Eye (tissue), 1 donor: ENCODE measurements around the gene PI4KA.
"Not testable (repeated sequence)": the region's sequence is repeated elsewhere in the genome, so short reads cannot be mapped to it uniquely, and the experiment has no call there.

ENCODE experiments used
- DNase-seq: peaks from one replicate; pipeline ENCODE4 v3.0.0-alpha.2; 2015

PI4KA gene

GRCh38 chr22:20720692-20721408, 137.8 kb downstream of the PI4KA start:
- no peak for DNase-seq

DNA sequence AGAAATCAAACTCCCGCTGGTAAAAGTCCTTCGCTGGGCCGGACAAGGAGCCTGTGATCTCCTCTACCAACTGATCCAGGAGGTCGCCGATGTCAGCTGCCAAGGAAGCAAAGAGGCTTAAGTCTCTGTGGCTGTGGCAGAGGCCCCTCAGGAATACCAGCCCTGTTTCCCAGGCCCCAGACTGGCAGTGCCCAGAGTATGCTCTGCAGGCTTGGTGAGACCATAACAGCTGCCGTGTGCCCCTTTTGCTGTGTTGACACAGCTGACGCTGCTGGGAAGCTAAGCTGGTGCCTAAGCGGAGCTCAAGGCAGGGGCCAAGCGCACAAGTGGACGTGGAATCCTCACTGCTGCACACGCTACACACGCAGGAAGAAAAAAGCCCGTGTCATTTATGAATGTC, 139.9 kb downstream of the PI4KA start:
- peak; percentile 1 for DNase-seq

GRCh38 chr22:20717981-20718380, 140.6 kb downstream of the PI4KA start:
- not testable (repeated sequence) for DNase-seq

GRCh38 chr22:20717213-20717866, 141.3 kb downstream of the PI4KA start:
- DNase-seq: not testable (repeated sequence)

DNA sequence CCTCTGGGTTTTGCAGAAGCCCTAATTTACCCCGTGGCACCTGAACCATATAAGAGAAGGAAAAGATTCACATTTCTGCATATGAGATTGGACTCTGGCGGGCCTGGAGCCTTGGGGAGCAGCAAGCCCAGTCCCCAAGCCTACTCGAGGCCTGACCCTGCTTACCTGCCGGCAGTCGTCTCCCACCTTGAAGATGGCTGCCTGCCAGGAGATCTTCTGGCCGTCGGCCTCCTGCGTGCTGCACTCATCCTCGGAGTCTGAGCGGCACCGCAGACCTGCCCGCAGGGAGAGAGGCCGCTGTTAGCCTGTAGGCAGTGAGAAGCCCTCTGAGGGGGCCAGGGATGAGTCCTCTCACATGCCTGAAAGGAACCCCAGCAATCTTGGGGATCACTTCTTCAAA, 145.5 kb downstream of the PI4KA start:
- DNase-seq: not testable (repeated sequence)

GRCh38 chr22:20709966-20710365, 148.6 kb downstream of the PI4KA start:
- not testable (repeated sequence) for DNase-seq

DNA sequence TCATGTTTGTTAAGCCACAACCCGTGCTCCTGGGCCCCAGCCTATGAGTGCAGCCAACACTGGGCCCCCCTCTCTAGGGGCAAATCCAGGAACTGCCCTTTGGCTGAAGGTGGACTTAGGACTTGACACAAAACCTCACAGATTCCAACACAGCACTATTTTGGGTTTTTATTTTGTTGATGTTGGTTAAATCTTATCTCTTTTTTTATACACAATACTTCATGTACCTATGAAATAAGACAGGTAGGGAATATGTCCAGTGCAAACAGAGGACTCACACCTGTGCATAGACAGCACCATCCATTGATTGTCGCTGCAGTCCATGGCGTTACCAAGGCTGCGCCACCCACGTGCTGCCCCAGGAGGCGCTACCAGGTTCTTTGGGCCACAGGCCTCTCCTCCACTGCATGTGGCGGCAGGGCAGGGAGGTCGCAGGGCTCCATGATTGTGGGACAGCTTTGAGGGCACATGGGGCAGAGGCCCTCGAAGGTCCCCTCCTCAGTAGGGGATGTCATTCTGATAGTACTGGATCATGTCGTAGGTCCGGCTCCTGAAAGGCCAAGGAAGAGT, 151.0 kb downstream of the PI4KA start:
- not testable (repeated sequence) for DNase-seq

GRCh38 chr22:20703816-20704609, 154.6 kb downstream of the PI4KA start:
- peak; percentile 34 for DNase-seq

DNA sequence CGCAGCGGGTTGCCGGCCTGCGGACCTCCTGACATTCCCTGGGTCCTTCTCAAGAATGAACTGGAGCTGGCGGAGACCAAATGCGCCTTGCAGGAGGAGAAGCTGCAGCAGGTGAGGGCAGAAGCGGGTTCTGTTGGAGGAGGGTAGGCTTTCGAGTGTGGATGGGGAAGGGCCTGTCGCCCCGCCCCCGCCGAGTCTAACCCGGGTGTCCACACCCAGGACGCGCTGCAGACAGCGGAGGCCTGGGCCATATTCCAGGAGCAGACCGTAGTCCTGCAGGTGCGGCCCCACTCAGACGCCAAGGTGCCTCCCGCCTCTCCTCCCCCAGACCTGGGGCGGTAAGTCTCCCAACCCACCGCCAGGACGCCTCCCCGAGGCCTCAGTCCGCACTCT, 155.2 kb downstream of the PI4KA start:
- not testable (repeated sequence) for DNase-seq

- peak; percentile 97 for DNase-seq
These were observed 155.8 kb downstream of the PI4KA start for GRCh38 chr22:20702546-20703413.

- not testable (repeated sequence) for DNase-seq
These were observed 156.5 kb downstream of the PI4KA start for GRCh38 chr22:20702175-20702545.

- peak; percentile 37 for DNase-seq
These were observed 156.9 kb downstream of the PI4KA start for GRCh38 chr22:20701680-20702136.

GRCh38 chr22:20700347-20700746, 158.3 kb downstream of the PI4KA start:
- not testable (repeated sequence) for DNase-seq

DNA sequence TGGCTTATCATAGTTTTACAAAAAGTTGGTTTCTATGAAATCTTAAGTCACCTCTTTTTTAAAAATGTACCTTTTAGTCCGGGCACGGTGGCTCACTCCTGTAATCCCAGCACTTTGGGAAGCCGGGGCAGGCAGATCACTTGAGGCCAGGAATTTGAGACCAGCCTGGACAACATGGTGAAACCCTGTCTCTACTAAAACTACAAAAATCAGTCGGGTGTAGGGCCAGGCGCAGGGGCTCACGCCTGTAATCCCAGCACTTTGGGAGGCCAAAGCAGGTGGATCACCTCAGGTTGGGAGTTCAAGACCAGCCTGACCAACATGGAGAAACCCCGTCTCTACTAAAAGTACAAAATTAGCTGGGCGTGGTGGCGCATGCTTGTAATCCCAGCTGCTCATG, 158.8 kb downstream of the PI4KA start:
- DNase-seq: not testable (repeated sequence)

DNA sequence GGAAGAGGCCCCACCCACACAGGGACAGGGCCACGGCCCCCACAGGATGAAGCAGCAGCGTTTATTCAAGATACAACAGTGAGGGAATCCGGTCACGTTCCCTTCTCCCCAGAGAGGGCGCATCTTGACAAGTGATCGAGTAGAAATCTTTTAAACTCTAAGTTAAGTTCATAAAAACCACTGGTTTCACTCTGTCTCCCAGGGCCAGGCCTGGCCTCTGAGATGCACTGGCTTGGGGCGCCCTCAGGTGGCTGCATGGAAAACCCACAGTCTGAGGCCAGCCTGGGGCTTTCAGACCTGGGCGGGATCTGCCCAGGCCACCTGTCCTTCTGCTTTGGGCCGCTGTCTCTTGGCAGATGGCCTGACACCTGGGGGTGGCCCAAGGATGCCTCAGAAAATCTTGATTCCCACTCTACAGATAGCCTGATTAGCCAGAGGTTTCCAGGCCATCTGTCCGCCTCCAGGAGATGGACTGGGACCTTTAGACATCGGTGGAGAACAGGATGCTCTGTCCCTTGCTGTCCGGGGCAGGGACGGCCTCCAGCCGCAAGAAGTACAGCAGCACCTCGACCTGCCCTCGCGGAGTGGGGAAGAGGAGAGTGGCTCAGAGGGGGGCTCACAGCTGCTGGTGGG, 161.0 kb downstream of the PI4KA start:
- peak; percentile 88 for DNase-seq

GRCh38 chr22:20696056-20696455, 162.6 kb downstream of the PI4KA start:
- DNase-seq: not testable (repeated sequence)

- not testable (repeated sequence) for DNase-seq
These were observed 163.4 kb downstream of the PI4KA start for GRCh38 chr22:20695205-20695604.

DNA sequence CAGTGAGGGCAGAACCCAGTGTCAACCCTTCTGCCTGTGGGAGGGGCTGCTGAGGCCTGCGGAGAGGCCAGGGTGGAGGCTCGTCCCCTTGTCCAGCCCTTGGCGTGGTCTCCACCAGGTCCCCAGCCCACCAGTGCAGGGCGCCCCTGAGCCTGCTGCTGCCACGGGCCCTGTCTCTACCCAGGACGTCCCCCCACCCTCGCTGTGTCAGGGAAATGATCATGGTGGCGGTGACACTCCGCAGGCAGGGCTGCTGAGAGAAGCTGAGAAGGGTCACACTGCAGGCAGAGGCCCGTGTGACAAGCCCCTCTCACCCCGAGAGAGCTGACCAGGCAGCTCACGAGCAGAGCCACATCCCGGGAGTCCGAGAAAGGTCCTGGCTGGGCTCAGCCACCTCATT, 164.4 kb downstream of the PI4KA start:
- DNase-seq: not testable (repeated sequence)

DNA sequence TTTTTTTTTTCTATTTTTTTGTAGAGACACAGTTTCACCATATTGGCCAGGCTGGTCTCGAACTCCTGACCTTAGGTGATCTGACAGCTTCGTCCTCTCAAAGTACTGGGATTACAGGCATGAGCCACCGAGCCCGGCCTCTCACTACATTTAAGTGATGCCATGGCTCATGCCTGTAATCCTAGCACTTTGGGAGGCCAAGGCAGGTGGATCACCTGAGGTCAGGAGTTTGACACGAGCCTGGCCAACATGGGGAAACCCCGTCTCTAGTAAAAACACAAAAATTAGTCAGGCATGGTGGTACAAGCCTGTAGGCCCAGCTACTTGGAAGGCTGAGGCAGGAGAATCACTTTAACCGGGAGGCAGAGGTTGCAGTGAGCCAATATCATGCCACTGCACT, 165.7 kb downstream of the PI4KA start:
- DNase-seq: not testable (repeated sequence)

GRCh38 chr22:20690586-20691317, 167.9 kb downstream of the PI4KA start:
- DNase-seq: not testable (repeated sequence)
